Prostate gland (tissue), 2 donors: ENCODE data around the gene PRKAR1B.

Experiments
- POLR2A ChIP-seq: fragments of 450-650 bp; IDR thresholded peaks from one replicate; pipeline ENCODE4 v1.6.1; 2016; ENCODE audit warnings: antibody characterized with exemption, mild to moderate bottlenecking
- TF ChIP-seq, protein P1 (sequence below), 4 experiments: fragments of 200-600 bp in 2 of 4; fragments of 450-650 bp in 2 of 4; sonication (generic) in 2 of 4; IDR thresholded peaks; 1 replicate in 3 of 4; 2 replicates in 1 of 4; pipeline ENCODE4 v1.5.1; 2016 to 2019; ENCODE audit warnings: antibody characterized with exemption in 4 of 4, mild to moderate bottlenecking in 2 of 4, moderate library complexity in 2 of 4

DNA sequence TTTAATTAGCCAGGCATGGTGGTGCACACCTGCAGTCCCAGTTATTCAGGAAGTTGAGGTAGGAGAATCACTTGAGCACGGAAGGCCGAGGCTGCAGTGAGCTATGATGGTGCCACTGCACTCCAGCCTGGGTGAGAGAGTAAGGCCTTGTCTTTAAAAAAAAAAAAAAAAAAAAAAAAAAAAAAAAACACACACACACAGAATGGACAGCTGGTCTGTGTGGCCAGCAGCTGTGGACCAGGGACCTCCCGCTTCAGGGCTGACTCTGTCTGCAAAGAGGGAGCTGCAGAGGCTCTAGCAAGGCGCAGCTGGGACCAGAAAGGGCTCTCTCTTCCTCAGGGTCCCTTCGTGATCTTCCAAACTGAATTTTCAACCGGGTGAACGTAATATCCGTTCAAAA lies 54.2 kb downstream of the PRKAR1B start:
- TF ChIP-seq, protein P1, sequence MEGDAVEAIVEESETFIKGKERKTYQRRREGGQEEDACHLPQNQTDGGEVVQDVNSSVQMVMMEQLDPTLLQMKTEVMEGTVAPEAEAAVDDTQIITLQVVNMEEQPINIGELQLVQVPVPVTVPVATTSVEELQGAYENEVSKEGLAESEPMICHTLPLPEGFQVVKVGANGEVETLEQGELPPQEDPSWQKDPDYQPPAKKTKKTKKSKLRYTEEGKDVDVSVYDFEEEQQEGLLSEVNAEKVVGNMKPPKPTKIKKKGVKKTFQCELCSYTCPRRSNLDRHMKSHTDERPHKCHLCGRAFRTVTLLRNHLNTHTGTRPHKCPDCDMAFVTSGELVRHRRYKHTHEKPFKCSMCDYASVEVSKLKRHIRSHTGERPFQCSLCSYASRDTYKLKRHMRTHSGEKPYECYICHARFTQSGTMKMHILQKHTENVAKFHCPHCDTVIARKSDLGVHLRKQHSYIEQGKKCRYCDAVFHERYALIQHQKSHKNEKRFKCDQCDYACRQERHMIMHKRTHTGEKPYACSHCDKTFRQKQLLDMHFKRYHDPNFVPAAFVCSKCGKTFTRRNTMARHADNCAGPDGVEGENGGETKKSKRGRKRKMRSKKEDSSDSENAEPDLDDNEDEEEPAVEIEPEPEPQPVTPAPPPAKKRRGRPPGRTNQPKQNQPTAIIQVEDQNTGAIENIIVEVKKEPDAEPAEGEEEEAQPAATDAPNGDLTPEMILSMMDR (IDR thresholded peaks at IDR 0.05): no peak
- no peak for TF ChIP-seq POLR2A
